ENCODE results near the gene SQSTM1.

DNA sequence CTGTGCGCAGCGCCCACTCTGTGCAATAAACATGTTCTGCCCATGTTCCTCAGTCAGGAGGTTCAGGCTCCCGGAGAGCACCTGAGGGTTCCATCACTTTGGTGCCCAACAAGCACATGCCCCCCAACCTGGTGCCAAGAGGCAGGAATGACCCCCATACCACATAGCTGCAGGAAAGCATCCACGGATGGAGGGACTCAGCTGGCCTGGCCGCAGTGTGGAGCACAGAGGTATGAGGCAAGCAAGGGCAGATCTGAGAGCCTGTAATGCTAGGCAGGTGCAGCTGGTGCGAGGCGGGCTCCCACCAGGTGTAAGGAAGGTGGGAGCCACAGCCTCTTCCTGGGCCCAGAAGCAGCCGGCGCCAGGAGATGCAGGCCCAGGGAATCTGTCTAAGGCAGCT, 42.2 kb downstream of the SQSTM1 start:
- no peak for TF ChIP-seq EZH2phosphoT487 (IDR thresholded peaks at IDR 0.05; ENCODE audit: insufficient read depth, low read depth)
- no peak for TF ChIP-seq EZH2 (IDR thresholded peaks at IDR 0.05; ENCODE audit: insufficient read depth, poor library complexity, severe bottlenecking)

All from GM23248 (cell line).